Lower lobe of right lung (tissue), 2 donors: ENCODE measurements around the gene ZYG11A. TPM values are rescaled to one million over a fixed set of nuclear protein-coding genes. Genes with fewer than 3 reads are reported as not detected.

Experiments used
- ATAC-seq, 2 donors: fragments of 200-7000 bp; cut with Tn5 transposase; one replicate each; pipeline ENCODE4 v1.9.1; 2020 to 2022; ENCODE audit warnings: mild to moderate bottlenecking in 2 of 2, moderate library complexity in 2 of 2
- DNase-seq: peaks from one replicate; pipeline ENCODE4 v3.0.0-alpha.2; 2020
- H3K27ac ChIP-seq: fragments of 200-600 bp; one replicate; pipeline ENCODE4 v1.8.0; 2022
- H3K27me3 ChIP-seq: fragments of 200-600 bp; one replicate; pipeline ENCODE4 v1.8.0; 2022; ENCODE audit warnings: low read depth
- H3K36me3 ChIP-seq: fragments of 200-600 bp; one replicate; pipeline ENCODE4 v1.8.0; 2022; ENCODE audit warnings: mild to moderate bottlenecking
- H3K4me1 ChIP-seq: fragments of 200-600 bp; one replicate; pipeline ENCODE4 v1.8.0; 2022
- H3K4me3 ChIP-seq: fragments of 200-600 bp; one replicate; pipeline ENCODE4 v1.8.0; 2022; ENCODE audit warnings: mild to moderate bottlenecking
- H3K9me3 ChIP-seq: fragments of 200-600 bp; one replicate; pipeline ENCODE4 v1.8.0; 2022
- CTCF ChIP-seq: fragments of 200-600 bp; IDR thresholded peaks from one replicate; pipeline ENCODE4 v1.8.0; 2022; ENCODE audit warnings: antibody characterized with exemption, mild to moderate bottlenecking
- intact Hi-C: fragments of 100-400 bp; cut with DNase I; formaldehyde crosslinking; loops from one replicate; pipeline ENCODE4 v1.11.0; 2022
- total RNA-seq: library from RNA; stranded (reverse); fragmentation: NEBNext Ultra II Directional; extraction: Animal tissue kit (Norgen Biotek cat#: 25700); gene quantifications from one replicate; pipeline ENCODE4 v1.2.1, GENCODE V29; 2021
- donor health status: DM: no; HTN: yes; CAD: no; lungs with severe emphysema.

Gene ZYG11A
- total RNA-seq, 1 donor from 2014 or later = not detected

DNA sequence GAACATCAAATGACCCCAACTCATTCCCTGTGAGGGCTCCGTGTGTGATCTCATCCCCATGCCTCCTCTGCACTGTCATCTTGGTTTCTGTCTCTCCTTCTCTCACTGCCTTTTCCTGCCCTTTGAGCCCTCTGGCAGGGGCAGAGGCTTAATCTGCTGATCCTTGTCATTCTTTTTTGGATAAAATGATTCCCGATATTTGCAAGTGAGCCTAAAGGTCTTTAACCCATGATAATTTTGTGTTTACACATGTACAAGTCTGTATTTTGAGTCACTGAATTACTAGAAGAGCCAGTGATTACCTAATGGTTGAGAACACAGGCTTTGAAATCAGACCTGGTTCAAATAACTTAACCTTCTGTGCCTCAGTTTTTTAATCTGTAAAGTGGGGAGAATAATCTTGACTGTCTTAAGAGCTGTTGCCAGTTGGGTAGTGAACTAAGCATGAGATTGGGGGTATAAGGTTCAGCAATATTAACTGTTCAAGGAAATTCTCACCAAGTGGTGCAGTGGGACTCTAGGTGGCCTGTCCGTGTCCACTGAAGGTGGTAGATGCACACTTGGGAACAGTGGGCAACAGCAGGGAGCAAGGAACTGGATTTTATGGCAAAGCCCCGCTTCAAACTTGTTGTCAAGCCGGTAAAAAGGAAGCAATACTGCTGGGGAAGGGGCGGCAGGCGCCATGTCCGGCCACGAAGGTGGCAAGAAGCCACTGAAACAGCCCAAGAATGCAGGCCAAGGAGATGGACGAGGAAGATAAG is 77.3 kb downstream of the ZYG11A start:
- intact Hi-C loops = no loop called here

GRCh38 chr1:52920791-52921291 is 78.3 kb downstream of the ZYG11A start:
- DNase-seq = peak; percentile 57
- H3K4me1 ChIP-seq = peaks cover 17% of the 10 kb centered on the region

More for the DNA sequence above, 77.3 kb downstream of the ZYG11A start:
- Histone ChIP-seq H3K27ac (peak overlapping the region; percentile 84), H3K4me3 (peak overlapping the region; percentile 80), H3K36me3 (no peaks in the 10 kb centered on the region), H3K9me3 (no peaks in the 10 kb centered on the region), H3K4me1 (peaks cover 15% of the 10 kb centered on the region), H3K27me3 (no peaks in the 10 kb centered on the region)
- no peak for DNase-seq
- no peak for TF ChIP-seq CTCF
- no peak for ATAC-seq

GRCh38 chr1:52925571-52926005 is 83.0 kb downstream of the ZYG11A start:
- no peak for ATAC-seq
- intact Hi-C loops = no loop called here
- no peaks in the 10 kb centered on the region for H3K27me3 ChIP-seq
- no peaks in the 10 kb centered on the region for H3K36me3 ChIP-seq
- H3K4me3 ChIP-seq = peak overlapping the region; percentile 22
- no peak for TF ChIP-seq CTCF
- H3K27ac ChIP-seq = no peak overlapping the region
- no peak for DNase-seq
- H3K9me3 ChIP-seq = no peaks in the 10 kb centered on the region
- H3K4me1 ChIP-seq = peaks cover 30% of the 10 kb centered on the region

More at GRCh38 chr1:52920791-52921291, 78.3 kb downstream of the ZYG11A start:
- peak; percentile 76 to 87 for ATAC-seq
- Histone ChIP-seq H3K27ac (peak overlapping the region; percentile 84), H3K36me3 (no peaks in the 10 kb centered on the region), H3K9me3 (no peaks in the 10 kb centered on the region), H3K27me3 (no peaks in the 10 kb centered on the region), H3K4me3 (peak overlapping the region; percentile 80)
- TF ChIP-seq CTCF = no peak
- intact Hi-C loops = no loop called here

GRCh38 chr1:52926864-52927211 is 84.3 kb downstream of the ZYG11A start:
- no peak for TF ChIP-seq CTCF
- H3K4me3 ChIP-seq = peak overlapping the region; percentile 81
- peak overlapping the region; percentile 83 for H3K27ac ChIP-seq
- no peaks in the 10 kb centered on the region for H3K27me3 ChIP-seq
- no peaks in the 10 kb centered on the region for H3K9me3 ChIP-seq
- no peak for DNase-seq
- no peak for ATAC-seq
- intact Hi-C loops = no loop called here
- H3K4me1 ChIP-seq = peaks cover 23% of the 10 kb centered on the region
- H3K36me3 ChIP-seq = no peaks in the 10 kb centered on the region

DNA sequence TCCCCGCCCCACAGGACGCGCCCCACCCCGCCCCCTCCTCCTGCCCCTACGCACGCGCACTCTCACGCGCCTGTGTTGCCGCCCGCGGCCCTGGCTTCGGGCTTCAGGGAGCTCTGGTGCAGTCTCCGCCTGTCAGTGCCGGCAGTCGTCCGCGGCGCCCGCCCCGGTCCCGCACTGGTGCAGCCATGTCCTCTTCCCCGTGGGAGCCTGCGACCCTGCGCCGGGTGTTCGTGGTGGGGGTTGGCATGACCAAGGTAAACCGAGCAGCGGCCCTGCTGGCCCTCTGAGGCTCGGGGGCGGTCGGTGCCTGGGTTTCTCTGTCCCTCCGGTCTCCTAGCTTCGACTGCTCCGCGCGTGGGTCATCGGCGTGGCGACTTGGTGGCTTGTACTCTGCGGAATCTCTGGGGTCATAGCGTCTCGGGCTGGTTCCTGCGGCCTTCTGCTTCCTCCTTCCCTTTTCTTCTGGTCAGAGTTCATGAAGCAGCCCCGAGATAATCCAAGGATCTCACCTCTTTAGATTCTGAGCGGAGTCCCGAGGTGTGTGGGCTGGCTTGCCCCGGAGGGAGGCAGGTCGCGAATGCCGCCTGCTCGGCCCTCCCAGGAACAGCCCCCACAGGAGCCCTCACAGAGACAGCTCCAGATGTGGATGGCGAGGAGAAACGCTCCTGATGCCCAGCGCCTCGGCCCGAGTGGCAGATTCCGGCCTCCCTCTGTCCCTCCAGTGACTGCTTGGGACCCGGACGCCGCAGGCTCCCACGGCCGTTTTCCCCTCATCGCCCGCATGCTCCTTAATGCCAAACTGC is 84.9 kb downstream of the ZYG11A start, which contains the start of gene SCP2:
TSS of gene SCP2 (plus strand) at position 65 of the 803 bp plus-strand sequence. CDS start at position 186, 121 bp downstream.
- H3K36me3 ChIP-seq = no peaks in the 10 kb centered on the region
- ATAC-seq (peak; percentile 96 to 97), DNase-seq (peak; percentile 88)
- no peaks in the 10 kb centered on the region for H3K9me3 ChIP-seq
- intact Hi-C loops = no loop called here
- H3K4me1 ChIP-seq = peaks cover 23% of the 10 kb centered on the region
- peak within 1 kb of the TSS; percentile 83 for H3K27ac ChIP-seq
- no peaks in the 10 kb centered on the region for H3K27me3 ChIP-seq
- peak within 1 kb of the TSS; percentile 81 for H3K4me3 ChIP-seq
- no peak for TF ChIP-seq CTCF
